Choroid plexus epithelial cell (primary cell): ENCODE measurements around the gene ELFN1.

ENCODE experiments used
- DNase-seq: peaks from one replicate; pipeline ENCODE4 v3.0.0-alpha.2; 2010; ENCODE audit warnings: low read depth
- H3K4me3 ChIP-seq: 2 replicates; pipeline ENCODE4 v1.5.1; 2011; ENCODE audit warnings: low read depth, mild to moderate bottlenecking, control low read depth, low read length, moderate library complexity
- TF ChIP-seq, protein P1 (sequence below): conservative IDR thresholded peaks from 2 replicates; pipeline ENCODE4 v1.5.1; 2011; ENCODE audit warnings: low read depth, mild to moderate bottlenecking, control low read depth, inconsistent platforms, low read length, moderate library complexity

ELFN1 gene

DNA sequence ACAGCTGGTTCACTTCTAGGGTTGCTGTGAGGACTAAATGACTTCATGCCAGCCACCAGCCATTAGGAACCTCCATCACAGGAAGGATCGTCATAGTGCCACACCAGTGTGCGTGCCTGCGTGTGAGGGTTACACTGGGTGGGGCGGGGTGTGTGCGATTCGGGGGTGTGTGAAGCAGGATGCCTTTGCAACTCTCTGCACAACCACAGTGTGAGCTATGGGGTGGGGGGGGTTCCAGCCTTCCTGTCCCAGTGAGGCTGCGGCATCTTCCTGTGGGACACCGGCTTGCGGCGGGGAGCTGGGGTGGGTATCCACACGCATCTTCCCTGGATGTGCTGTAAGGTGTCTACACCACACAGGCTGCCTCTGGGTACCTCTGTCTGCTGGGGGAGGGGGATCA lies 6.9 kb upstream of the ELFN1 start:
- TF ChIP-seq, protein P1, sequence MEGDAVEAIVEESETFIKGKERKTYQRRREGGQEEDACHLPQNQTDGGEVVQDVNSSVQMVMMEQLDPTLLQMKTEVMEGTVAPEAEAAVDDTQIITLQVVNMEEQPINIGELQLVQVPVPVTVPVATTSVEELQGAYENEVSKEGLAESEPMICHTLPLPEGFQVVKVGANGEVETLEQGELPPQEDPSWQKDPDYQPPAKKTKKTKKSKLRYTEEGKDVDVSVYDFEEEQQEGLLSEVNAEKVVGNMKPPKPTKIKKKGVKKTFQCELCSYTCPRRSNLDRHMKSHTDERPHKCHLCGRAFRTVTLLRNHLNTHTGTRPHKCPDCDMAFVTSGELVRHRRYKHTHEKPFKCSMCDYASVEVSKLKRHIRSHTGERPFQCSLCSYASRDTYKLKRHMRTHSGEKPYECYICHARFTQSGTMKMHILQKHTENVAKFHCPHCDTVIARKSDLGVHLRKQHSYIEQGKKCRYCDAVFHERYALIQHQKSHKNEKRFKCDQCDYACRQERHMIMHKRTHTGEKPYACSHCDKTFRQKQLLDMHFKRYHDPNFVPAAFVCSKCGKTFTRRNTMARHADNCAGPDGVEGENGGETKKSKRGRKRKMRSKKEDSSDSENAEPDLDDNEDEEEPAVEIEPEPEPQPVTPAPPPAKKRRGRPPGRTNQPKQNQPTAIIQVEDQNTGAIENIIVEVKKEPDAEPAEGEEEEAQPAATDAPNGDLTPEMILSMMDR = no peak
- H3K4me3 ChIP-seq = no peak overlapping the region
- no peak for DNase-seq

DNA sequence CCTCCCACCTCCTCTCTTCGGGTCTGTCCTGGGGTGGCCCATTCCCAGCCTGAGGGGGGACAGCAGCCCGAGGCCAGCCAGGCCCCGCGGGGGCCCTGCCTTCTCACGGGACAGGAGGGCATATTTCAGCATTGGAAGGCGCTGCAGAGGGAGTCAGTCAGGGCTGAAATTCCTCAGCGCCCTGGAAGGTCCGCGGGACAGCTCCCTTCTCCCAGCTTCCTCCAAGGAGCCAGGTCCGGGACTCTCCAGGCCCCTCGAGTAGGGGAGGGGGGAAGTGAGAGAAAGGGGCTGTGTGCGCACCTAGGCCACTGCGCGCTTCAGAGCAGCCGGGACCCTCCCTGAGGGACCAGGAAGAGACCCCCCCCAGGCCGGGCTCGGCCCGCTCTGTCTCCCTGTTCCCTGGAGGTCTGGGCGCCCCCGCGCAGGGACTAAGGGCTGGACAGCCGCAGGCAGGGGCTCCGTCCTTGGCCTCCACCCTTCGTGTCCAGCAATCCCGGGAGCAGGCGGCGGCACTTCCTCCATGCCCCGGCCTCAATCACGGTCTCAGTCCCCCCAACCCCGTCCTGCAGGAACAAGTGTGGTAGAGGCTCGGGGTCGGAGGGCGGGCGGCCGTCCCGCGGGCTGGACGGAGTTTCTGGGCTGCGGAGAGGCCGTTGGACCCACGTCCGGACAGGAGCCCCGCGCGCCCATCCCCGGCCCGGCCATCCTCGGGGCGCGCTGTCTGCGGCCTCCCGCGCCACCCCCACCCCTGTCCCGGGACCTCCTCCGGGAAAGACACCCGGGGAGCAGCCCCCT lies 6.0 kb upstream of the ELFN1 start:
- no peak for DNase-seq
- H3K4me3 ChIP-seq = no peak overlapping the region
- TF ChIP-seq, protein P1 = no peak

DNA sequence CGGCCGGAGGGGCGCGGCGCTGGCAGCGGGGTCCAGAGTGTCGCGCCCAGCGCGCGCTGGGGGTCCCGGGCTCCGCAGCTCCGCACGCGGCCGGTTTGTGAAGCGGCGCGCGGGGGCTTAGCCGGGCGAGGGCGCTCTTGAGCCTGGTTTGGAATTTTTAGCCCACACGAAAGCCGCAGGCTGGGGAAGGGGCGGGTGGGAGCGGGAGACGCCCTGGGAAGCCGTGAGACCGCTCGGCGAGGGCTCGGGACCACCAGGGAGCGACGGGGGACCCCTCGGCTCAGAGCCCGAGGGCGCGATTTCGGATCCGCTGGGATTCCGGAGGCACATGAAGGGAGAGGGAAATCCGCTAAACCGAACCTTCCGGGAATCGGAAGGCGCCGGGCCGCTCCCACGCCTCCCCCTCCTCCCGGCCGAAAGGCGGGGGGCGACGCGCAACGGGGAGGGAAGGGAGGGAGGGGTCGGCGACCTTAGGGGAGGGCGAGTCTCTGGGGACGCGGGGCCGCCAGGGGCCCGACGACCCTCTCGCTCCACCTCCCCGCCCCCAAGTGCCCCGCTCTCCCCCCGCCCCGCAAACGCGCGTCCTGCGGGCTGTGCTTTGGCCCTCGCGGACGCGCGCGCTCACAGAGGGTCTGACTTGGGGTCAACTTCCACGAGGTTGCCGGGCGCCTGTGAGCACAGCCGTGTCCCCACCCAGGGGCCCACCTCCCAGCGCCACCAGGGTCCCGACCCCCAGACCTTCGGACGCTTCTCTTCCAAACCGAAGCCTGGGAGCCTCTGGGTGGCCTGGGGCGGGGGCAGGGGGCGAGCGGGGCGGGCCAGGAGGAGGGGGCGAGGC lies 5.1 kb upstream of the ELFN1 start:
- TF ChIP-seq, protein P1 = peak; percentile 75
- peak overlapping the region; percentile 57 for H3K4me3 ChIP-seq
- peak; percentile 53 for DNase-seq

DNA sequence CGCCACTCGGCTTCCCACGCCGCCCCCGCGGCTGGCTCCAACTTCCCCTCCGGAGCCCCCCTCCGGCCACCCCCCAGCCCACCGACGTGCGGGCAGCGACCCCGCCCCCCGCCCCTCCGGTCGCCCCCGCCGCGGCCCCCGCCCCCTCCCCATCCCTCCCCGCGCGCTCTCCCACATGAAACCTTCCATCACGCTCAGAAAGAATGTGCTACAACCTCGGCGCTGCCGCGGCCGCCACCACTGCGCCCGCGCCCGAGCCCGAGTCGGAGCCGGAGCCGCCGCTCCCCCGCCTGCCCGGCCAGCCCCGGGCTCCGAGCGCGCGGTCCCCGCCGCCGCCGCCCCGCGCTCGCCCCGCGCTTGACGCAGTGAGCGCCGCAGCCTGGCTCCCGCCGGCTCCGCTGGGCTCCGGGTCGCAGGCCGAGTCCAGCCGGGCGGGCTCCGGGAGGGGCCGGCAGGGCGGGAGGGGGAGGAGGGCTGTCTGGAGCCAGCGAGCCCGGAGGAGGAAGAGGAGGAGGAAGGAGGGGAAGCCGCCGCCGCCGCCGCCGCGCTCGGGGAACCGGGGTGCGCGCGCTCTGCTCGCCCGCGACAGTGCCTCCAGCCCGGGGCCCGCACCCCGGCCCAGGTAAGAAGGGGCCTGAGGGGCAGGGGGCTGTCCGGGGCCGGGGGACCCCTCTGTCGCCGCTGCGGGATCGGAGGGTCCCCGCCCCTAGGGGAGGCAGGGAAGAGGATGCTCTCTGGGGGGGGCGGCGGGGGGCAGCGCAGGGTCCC lies 4.3 kb upstream of the ELFN1 start:
- H3K4me3 ChIP-seq = peak overlapping the region; percentile 14
- TF ChIP-seq, protein P1 = no peak

DNA sequence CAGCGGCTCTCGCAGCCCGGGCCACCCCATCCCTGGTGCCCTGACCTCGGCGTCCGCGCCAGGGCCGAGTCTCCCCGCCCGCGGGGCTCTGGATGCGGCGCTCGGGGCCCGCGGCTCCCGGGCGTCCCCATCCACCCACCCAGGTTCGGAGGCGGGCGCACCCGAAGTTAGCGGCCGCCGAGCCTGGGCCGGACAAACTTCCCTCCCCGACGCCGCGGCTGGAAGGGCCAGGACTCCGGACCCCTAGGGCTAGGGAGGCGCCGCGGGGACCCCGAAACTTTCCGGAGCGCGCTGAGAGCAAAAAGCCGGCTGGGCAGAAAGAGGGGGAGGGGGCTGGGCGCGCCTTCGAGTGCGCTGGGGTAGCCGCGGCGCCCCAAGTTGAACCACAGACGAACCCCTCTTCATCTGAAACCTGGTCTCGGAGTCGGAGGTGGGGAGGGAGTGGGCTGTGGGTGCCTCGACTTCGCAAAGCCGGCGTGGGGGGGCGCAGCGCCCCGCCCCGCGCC lies 3.7 kb upstream of the ELFN1 start:
- H3K4me3 ChIP-seq = no peak overlapping the region
- DNase-seq = no peak
- TF ChIP-seq, protein P1 = no peak

More for the DNA sequence above, 4.3 kb upstream of the ELFN1 start:
- peak; percentile 18 for DNase-seq

DNA sequence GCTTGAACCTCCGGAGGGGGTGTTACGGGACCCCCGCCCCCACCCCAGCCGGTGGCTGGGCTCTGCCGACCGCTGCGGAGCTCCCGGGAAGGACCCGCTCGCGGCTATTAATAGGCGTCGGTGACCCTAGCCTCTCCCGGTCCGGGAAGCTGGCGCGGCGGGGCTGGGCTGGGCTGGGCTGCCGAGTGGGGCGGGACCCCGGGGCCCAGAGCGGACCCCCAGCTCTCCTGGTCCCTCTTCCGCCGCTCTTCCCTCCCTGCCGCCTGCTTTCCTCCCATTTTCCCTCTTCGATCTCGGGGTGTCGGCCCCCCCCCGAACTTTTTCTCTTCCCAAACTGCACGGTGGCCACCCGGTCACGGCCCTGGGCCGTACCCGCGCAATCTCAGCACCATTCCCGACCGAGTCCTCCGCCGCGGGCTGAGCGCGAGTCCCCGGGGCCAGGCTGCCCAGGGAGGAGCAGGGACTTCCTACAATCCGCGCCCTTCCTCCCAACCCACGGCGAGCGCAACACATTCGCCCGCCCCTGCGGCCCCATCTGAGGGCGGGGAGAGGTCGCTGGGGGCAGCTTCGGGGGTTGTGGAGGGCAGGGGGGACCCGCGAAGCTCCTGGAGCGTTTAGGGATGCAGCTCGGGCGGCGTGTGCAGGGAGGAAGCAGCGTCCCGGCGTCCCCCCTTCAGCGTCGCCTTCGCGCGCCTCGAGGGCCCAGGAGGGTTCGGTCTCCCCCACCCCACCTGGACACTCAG lies 3.1 kb upstream of the ELFN1 start:
- TF ChIP-seq, protein P1 = no peak
- H3K4me3 ChIP-seq = no peak overlapping the region
- DNase-seq = no peak
